ENCODE measurements around the gene MORN4.

MORN4 gene

GRCh38 chr10:97628228-97628627 is 5.1 kb downstream of the MORN4 start:
- H3K27me3 ChIP-seq (ENCODE audit: low read length) = no peaks in the 10 kb centered on the region
- no peaks in the 10 kb centered on the region for H3F3A ChIP-seq (ENCODE audit: insufficient read depth)
- H3K9me3 ChIP-seq (ENCODE audit: insufficient read depth, low read length) = no peaks in the 10 kb centered on the region
- no peak overlapping the region for H3K4me2 ChIP-seq (ENCODE audit: low read depth, low read length, poor library complexity, severe bottlenecking)
- H2AFZ ChIP-seq (ENCODE audit: low read depth, low read length, severe bottlenecking) = no peak overlapping the region
- H3K9ac ChIP-seq (ENCODE audit: low read length) = no peak overlapping the region
- no peaks in the 10 kb centered on the region for H4K20me1 ChIP-seq (ENCODE audit: low read depth, low read length)
- no peaks in the 10 kb centered on the region for H3K79me2 ChIP-seq (ENCODE audit: insufficient read depth, low read length)
- no peaks in the 10 kb centered on the region for H3K36me3 ChIP-seq (ENCODE audit: low read length)
- H3K9me2 ChIP-seq (replicated peaks; ENCODE audit: insufficient read depth, low read length) = no peaks in the 10 kb centered on the region
- H3K27ac ChIP-seq (ENCODE audit: low read depth, low read length) = no peak overlapping the region
- no peak overlapping the region for H3K4me3 ChIP-seq (ENCODE audit: insufficient read depth, low read length, poor library complexity, severe bottlenecking)
- TF ChIP-seq CTCF (IDR thresholded peaks at IDR 0.05; ENCODE audit: insufficient read depth, low read length, poor library complexity, severe bottlenecking) = no peak
- TF ChIP-seq EZH2phosphoT487 (conservative IDR thresholded peaks at IDR 0.05; ENCODE audit: low read length) = no peak

- no peaks in the 10 kb centered on the region for H3F3A ChIP-seq (ENCODE audit: insufficient read depth)
- H3K36me3 ChIP-seq (ENCODE audit: low read length) = no peaks in the 10 kb centered on the region
- H3K4me2 ChIP-seq (ENCODE audit: low read depth, low read length, poor library complexity, severe bottlenecking) = no peak overlapping the region
- no peaks in the 10 kb centered on the region for H3K9me2 ChIP-seq (replicated peaks; ENCODE audit: insufficient read depth, low read length)
- no peak overlapping the region for H3K9ac ChIP-seq (ENCODE audit: low read length)
- no peak overlapping the region for H2AFZ ChIP-seq (ENCODE audit: low read depth, low read length, severe bottlenecking)
- H3K27ac ChIP-seq (ENCODE audit: low read depth, low read length) = no peak overlapping the region
- H3K9me3 ChIP-seq (ENCODE audit: insufficient read depth, low read length) = no peaks in the 10 kb centered on the region
- H3K27me3 ChIP-seq (ENCODE audit: low read length) = no peaks in the 10 kb centered on the region
- TF ChIP-seq EZH2phosphoT487 (conservative IDR thresholded peaks at IDR 0.05; ENCODE audit: low read length) (no peak), CTCF (IDR thresholded peaks at IDR 0.05; ENCODE audit: insufficient read depth, low read length, poor library complexity, severe bottlenecking) (no peak)
- H4K20me1 ChIP-seq (ENCODE audit: low read depth, low read length) = no peaks in the 10 kb centered on the region
- no peak overlapping the region for H3K4me3 ChIP-seq (ENCODE audit: insufficient read depth, low read length, poor library complexity, severe bottlenecking)
- no peaks in the 10 kb centered on the region for H3K79me2 ChIP-seq (ENCODE audit: insufficient read depth, low read length)
These were observed 5.6 kb downstream of the MORN4 start for GRCh38 chr10:97627731-97628130.

GRCh38 chr10:97623277-97623676 is 10.0 kb downstream of the MORN4 start:
- H3K36me3 ChIP-seq (ENCODE audit: low read length) = no peaks in the 10 kb centered on the region
- H2AFZ ChIP-seq (ENCODE audit: low read depth, low read length, severe bottlenecking) = no peak overlapping the region
- H3F3A ChIP-seq (ENCODE audit: insufficient read depth) = no peaks in the 10 kb centered on the region
- H3K9me3 ChIP-seq (ENCODE audit: insufficient read depth, low read length) = no peaks in the 10 kb centered on the region
- no peaks in the 10 kb centered on the region for H3K79me2 ChIP-seq (ENCODE audit: insufficient read depth, low read length)
- H3K4me2 ChIP-seq (ENCODE audit: low read depth, low read length, poor library complexity, severe bottlenecking) = no peak overlapping the region
- H3K27ac ChIP-seq (ENCODE audit: low read depth, low read length) = no peak overlapping the region
- TF ChIP-seq CTCF (IDR thresholded peaks at IDR 0.05; ENCODE audit: insufficient read depth, low read length, poor library complexity, severe bottlenecking) (no peak), EZH2phosphoT487 (conservative IDR thresholded peaks at IDR 0.05; ENCODE audit: low read length) (no peak)
- no peaks in the 10 kb centered on the region for H3K9me2 ChIP-seq (replicated peaks; ENCODE audit: insufficient read depth, low read length)
- no peak overlapping the region for H3K4me3 ChIP-seq (ENCODE audit: insufficient read depth, low read length, poor library complexity, severe bottlenecking)
- H4K20me1 ChIP-seq (ENCODE audit: low read depth, low read length) = no peaks in the 10 kb centered on the region
- no peak overlapping the region for H3K9ac ChIP-seq (ENCODE audit: low read length)
- H3K27me3 ChIP-seq (ENCODE audit: low read length) = no peaks in the 10 kb centered on the region
